Measurements from ENCODE around the gene EIF4G2.

The EIF4G2 gene

DNA sequence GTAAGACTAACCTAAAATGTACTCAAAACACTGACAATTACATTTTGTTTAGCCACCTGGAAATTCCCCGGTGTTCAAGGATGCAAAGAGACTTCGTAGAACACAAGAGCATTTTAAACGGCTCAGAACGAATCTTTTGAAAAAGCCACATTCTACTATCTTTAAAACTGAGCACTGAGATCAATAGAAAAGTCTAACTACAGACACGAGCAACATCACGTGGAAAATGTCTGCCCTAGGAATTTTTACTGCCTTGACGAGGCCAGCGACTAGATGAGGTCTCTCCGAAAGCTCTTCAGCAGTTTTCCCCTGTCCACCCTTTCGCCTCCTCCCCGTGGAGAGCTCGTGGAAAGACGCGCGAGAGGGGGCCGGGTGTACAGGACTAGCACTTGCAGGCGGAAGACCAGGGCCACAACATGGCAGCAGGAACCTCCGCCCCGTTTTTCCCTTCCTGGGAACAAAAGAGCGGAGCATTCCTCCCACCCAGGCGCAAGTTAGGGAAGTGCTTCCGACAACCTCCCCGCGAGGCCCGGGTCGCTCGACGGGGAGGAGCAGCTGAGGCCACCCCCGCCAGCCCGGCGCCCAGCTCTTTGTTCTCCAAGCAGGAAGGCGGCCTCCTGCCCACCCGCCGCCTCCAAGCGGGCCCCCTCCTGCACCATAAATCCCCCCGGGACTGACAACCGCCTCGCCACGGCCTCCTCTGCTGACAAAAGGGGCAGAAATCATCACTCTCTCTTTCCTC lies 1.1 kb downstream of the EIF4G2 start:
- DNase-seq = no peak

DNA sequence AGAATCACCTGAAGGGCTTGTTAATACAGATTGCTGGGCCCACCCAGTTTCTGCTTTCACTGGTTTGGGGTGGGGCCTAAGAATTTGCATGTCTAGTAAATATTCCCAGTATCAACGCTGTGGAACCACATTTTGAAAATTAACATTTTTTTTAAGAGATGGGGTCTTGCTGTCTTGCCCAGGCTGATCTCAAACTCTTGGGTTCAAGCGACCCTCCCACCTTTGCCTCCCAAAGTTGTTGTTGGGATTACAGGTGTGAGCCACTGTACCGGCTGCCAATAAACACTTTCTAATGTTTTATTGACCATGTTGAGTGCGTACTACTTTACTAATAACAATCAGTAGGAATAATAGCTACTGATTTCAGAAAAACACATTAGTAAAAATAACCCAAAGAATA lies 2.5 kb downstream of the EIF4G2 start:
- no peak for DNase-seq

DNA sequence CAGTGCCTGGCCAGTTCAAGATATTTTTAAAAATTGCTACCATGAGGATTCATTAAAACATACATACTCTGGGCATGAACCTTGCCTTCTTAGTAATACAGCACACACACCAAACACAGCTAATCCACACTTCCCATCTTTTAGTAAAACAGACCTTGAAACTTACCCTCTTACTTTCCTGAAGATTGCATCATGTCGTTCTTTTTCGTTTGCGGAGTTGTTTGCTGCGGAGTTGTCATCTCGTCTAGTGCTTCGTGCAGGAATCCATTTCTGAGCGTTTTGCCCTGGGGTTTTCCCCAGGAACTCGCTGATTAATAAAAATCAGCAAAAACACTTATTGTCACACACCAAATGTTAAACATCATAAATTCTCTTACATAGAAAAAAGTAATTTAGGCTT lies 3.0 kb downstream of the EIF4G2 start:
- no peak for DNase-seq

DNA sequence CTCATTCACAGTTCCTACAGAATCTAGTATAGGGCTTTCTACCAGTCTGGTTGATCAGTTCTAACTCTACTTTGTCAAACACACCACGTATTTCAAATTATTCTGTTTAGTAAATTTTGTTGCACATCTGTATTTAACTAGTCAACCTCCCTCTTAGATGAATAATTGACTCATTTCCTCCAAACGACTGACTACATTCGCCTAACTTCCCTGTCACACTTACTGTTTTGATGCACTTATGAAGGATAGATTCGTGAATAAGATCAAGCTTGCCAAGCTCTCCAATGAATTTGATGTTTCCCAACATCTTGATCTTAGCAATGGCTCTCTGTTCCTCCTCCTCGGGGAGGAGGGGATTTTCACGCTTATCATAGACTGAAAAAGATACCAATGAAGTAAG lies 5.0 kb downstream of the EIF4G2 start:
- DNase-seq = no peak

DNA sequence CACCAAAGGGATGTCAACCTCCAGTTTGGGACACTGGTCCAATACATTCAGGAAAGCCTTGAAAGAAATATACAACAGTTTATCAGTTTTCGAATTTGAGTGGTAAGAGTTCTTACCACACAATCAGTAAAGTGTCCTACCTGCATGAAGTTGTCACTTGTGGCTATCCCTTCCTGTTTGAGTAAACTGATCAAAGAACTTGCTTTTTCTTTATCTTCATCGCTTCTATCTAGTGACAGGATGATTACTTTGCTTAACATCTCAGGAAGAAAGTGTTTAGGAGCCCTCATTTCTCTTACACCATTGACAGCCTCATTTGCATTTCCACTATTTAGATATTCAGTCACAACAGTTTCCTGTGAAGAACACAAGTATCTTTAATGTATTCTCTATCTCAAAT lies 8.4 kb downstream of the EIF4G2 start:
- no peak for DNase-seq

DNA sequence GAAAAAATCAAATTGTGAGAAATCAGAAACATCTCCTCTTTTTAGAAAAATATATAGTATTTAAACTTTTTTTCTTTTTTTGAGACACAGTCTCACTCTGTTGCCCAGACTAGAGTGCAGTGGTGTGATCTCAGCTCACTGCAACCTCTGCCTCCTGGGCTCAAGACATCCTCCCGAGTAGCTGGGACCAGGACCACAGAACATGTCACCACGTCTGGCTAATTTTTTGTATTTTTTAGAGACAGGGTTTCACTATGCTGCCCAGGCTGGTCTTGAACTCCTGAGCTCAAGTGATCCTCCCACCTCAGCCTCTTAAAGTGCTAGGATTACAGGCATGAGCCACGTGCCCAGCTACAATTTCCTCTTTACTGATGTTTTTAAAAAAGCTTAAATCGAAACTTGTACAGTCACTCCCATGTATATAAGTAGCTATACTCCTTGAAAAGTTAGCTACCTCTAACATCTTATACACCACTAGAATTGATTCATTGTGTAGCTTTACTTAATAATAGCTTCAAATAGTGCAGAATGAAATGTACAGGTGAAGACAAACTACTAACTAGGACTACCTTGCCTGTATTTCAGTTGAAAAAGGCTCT lies 10.3 kb downstream of the EIF4G2 start:
- DNase-seq = no peak

DNA sequence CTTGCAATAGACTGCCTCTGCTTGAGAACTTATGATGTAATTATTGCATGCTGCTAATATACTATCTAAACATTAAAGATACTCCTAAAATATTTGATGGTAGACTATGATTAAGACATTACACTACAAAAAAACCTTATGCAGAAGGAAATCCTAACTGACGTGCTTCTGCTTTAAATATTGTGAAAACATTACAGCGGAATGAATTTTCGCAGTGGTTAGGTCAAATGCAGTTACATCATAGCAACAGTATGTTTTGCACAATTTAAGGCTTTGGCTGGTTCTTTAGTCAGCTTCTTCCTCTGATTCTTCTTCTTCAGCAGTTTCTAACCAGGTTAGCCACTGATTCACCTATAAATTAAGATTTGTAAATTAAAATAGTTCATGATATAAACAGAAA lies 11.2 kb downstream of the EIF4G2 start:
- DNase-seq = no peak

DNA sequence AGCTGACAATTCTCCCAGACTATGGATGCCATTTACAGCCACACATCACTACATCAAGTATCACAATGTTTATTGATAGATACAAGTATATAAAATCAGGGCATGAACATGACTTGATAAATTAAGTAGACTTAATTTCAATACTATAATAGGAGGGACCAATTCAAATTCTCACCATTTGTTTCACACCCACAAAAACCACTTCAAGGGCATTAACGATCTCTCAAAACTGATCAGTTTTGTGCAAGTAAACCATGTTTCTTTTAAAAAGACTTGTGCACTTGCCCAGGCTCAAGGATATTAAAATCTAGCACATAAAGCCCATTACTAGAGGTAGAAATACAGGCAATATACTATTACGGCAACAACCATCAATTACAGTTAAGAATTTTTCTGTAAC lies 11.7 kb downstream of the EIF4G2 start:
- DNase-seq = no peak

DNA sequence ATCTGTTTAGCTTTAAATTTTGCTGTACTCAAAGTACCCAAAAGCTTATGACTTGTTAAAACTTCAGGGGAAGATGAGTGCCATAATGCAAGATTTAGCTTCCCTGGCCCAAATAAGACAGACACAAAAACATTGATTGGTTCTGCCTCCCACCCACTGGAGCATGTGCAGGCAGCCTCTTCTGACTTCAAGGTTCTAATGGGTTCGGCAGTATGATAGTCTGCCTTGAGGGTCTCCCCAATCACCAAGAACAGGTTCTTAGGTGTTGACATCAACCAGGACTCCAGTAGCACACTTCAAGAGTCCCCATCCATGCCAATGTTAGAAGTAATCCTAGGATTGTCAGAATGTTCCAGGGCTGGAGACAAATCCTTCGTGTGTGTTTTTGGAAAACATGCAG lies 12.5 kb downstream of the EIF4G2 start:
- no peak for DNase-seq

DNA sequence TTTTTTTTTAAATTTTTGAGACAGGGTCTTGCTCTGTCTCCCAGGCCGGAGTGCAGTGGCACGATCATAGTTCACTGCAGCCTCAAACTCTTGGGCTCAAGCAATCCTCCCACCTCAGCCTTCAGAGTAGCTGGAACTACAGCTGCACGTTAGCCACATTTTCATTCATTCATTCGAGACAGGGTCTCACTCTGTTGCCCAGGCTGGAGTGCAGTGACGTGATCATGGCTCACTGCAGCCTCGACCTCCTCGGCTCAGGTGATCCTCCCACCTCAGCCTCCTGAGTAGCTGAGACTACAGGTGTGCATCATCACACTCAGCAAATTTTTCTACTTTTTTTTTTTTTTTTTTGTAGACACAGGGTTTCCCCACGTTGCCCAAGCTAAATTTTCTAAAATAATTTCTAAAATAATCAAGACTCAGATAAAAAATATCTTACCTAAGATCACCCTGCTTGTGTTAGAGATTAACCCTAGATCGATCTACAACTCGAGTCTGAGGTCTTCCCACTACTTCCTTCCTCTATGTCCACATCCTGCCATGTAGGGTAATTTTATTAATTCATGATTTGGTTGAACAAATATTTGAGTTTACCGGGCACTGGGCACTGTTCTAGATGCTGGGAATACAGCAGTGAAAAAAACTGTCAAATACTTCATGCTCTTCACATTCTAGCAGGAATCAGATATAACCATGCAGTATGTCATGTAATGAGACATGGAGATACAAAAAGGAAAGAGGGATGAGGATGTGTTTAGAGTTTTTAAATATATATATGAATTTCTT lies 15.1 kb downstream of the EIF4G2 start:
- no peak for DNase-seq

DNA sequence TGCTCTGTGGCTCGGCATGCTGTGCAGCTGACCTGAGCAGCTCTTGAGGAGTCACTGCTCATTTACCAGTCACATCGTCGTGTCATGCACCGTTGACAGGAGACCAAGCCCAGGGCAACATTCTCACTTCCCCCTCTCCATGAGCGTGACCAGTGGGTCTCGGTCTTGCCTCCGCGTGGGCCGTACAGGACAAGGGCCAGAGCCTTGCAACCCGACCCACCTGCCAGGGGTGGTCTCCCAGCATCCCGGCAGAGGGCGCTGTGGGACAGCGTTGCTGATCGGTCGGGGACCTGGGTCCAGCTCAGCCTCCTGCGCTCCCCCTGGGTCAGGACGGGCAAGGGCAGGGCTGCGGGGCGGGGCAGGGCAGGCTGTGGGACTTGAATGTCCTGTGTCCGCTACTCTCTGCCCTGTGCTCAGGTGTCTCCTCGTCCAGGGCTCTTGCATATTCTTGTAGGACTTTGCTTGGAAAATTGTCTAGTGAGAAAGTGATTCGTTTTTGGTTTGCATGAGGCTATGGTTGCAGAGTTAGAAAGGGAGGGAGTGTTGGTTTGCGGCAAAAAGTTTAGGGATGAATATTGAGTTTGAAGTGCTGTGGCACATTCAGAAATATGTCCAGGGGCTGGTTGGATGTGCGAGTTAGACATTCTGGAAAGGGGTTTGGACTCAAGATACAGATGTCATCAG lies 16.2 kb downstream of the EIF4G2 start:
- DNase-seq = no peak

DNA sequence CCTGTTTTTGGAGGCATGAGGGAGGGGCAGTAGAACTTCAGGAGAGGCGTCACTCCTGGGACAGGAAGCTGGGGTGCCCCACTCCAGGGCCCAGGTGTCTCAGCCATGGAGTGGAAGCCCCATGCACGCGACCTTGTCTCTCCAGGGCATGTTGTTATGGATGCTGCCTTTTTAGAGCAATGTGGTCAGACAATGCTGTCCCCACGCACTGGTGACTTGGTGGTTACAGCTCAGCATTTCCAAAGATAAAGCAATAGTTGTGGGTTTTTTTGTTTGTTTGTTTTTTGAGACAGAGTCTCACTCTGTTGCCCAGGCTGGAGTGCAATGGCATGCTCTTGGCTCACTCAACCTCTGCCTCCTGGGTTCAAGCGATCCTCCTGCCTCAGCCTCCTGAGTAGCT lies 22.3 kb downstream of the EIF4G2 start:
- no peak for DNase-seq

DNA sequence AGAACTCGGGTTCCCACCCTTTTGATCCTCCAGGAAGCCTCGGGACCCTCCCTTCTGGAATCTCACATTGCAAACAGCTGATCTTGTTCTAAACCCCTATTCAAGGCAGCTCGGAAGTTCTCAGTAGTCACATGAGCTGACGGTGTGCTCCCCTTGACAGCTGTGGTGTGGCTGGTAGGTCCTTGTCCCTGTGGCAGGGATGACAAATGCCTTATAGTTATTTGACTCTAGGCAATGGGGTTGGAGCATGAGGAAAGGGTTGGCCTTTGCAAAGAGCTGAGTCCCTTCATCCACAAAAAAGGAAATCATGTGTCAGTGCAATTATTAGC lies 23.6 kb downstream of the EIF4G2 start:
- DNase-seq = peak; percentile 36

DNA sequence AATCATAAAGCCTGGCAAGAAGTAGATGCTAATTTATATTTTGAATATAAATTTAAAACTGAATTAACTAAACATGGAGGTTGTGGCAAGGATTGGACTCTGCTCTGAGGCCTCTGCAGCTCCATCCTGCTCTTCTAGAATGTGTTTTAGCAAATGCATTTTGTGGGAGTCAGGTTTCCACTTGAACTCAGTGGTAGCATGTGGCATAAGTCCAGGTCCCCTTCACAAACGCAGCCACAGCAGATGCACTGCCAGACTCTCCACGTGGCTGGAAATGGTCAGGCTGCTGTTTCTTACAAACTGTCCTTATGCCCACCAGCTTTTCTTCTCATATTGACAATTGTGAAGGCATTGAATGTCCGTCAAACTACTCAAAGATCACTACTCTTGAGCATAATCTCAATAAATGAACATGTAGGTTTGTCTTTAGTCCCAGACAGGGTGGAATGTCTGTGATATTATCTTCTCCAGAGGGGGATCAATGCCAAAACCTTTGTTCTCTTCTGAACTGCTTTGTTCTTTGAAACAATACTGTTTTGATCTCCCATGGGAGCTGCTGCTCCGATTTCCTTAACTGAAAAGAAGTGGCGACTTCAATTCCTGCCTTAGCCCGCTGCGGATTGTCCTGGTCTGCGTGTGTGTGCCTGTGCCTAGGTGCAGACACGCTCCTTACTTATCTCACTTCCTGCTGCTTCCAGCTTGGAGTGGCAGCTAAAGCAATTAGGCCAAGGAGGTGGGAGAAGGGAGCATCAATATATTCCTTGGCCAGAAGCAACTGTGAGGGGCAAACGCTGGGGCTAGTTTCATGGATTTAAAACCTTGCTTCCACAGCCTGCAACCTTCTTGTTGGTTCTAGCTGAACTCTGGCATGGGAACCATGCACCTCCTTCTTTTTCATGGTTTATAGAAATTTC lies 24.2 kb downstream of the EIF4G2 start:
- peak; percentile 66 for DNase-seq

DNA sequence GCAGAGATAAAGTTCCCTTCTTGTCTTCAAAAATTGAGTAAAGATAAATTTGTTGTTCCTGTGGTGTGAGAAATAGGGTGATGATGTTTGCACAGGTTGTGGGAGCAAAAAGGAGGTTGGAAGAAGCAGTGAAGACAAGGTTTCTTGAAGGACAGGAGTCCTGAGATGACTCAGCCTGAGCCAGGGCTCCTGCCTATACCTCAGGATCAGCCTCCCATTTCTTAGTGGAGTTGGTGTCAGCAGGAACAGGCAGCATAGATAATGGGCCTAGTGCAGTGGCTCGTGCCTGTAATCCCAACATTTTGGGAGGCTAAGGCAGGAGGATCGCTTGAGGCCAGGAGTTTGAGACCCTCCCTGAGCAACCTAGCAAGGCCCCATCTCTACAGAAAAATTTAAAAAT lies 28.7 kb downstream of the EIF4G2 start:
- no peak for DNase-seq

DNA sequence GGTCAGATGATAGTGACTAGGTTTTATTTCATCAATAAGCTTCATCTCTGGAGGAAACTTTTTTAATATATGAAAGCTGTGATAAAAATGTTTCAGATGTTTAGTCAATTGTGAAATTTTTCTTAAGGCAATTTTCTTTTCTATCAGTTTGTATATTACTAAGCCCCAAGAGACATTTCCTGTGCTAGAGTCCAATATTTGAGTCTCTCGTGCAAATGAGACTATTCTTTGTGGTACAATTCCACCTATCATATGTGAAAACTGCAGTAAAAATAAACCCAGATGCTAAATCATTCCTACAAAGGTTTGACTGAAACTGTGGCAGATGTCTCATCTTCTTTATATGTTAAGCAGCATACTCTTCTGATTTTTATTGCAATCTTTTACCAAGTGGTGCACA lies 29.6 kb downstream of the EIF4G2 start:
- DNase-seq = no peak

DNA sequence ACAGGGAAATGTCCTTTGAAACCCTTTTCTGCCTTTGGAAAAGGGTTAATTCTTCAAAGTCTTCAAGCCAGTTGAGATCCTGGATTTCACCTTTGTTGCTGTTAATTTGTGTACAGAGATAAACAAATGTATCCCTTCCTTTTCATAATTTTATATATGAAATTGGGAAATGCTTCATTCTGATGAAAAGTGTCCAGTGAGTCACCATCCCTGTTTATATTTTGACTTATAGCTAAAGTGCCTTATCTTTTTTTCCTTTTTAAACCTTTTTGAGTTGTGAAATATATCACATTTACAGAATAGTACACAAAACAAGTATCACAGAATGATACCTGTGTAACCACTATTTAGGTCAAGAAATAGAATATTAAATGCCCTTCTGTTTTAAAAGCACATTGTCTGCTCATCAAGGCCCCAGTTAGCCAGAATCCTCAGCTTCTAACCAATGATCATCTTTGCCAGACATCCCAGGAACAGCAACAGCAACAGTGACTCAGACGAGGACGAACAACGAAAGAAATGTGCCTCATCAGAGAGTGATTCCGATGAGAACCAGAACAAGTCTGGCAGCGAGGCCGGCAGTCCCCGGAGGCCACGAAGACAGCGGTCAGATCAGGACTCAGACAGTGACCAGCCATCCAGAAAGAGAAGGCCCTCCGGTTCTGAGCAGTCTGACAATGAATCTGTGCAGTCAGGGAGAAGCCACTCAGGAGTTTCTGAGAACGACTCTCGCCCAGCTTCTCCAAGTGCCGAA lies 30.3 kb downstream of the EIF4G2 start:
- DNase-seq = no peak

DNA sequence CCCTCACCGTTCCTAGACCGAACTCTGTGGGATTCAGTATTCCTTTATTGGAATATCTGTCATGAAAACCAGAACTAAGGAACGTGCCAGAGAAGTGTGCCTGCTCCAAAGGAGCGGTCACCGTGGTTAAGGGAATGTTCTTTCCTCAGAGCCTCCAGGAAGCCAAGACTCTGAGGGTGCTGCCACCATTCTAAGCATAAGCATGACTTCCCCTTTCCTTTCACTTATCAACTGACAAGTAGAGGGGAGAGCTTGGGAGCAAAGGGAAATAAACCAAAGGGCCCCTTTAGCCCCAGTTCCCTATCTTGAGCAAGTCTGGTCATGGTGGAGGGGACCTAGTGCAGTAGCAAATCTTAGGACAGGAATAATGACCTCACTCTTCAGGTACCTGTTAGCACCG lies 30.9 kb downstream of the EIF4G2 start:
- no peak for DNase-seq

DNA sequence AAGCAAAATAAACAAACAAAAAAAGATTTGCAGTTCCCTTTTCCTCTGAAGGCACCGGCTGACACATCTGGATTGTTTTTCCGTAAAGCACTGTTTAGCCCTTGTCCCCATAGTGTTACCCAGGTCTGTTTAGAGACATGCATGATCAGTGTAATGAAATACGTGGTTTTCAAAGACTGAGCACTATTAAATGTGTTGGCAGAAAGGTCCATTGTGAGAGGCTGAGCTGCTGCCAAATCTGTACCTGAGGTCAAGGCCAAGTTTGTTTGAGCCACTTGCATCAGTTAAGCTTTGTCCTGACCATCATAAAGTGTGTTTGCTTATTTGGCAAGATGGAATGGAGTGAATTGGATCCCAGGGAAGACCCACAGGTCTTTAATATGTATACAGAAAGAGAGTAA lies 31.3 kb downstream of the EIF4G2 start:
- DNase-seq = no peak

DNA sequence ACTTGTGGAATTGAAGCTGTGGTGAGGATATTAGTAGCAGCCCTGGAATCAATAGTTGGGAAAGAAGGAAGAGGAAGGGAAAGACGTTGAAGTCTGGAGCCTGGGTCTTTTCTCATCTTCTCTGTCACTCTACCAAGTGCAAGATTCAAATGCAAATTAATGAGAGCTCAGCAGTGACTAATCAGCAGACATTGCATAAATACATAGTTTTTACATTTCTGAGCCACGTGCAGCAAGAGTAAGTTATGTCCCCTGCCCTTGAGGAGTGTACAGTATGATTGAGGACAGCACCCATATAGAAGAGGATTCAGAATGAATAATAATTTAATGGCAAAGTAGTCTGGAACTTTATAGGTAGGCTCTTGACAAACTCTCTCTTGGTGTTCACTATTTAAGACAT lies 33.9 kb downstream of the EIF4G2 start:
- DNase-seq = no peak

DNA sequence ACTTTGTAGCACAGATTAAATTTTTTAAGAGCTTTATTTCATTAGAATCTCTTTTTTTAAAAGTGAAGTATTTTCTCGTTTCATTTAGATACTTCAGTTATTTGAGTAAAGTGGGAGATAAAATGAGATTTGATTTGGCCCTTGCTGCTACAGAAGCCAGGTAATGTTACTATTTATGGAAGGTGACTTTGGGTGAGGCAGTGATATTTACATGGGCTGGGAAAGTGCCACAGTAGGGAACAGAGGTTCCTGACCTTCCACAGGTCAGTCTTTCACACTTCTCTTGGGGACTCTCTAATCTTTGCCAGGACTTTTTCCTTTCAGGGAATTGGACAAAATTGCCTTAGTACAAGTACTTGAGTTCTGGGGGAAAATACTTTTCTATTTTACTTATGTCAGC lies 37.3 kb downstream of the EIF4G2 start:
- DNase-seq = no peak

Measured in NCI-H524 treated with DMSO at 0.1 percent for 48 hours (cell line).